GM12878 (cell line): ENCODE data around the gene LRCH3.

Experiments
- CHD1 ChIP-seq: IDR thresholded peaks from 2 replicates; pipeline ENCODE4 v1.6.1; 2012; ENCODE audit warnings: low read depth, low read length, improper control_type of control experiment
- CTCF ChIP-seq, 3 experiments: IDR thresholded peaks in 2 of 3; conservative IDR thresholded peaks in 1 of 3; 2 replicates each; pipeline ENCODE4 v1.5.1; 2011; ENCODE audit warnings: low read depth in 3 of 3, low read length in 3 of 3, mild to moderate bottlenecking in 3 of 3, control low read depth in 2 of 3, moderate library complexity in 2 of 3, inconsistent platforms in 1 of 3, mixed read lengths in 1 of 3; ENCODE audit not compliant: control insufficient read depth in 2 of 3, insufficient read depth in 1 of 3; ENCODE audit errors: extremely low read depth in 1 of 3
- ELK1 ChIP-seq: IDR thresholded peaks from 2 replicates; pipeline ENCODE4 v1.6.1; 2012; ENCODE audit warnings: low read depth, low read length, improper control_type of control experiment
- EP300 ChIP-seq, 2 experiments: fragments of 150-350 bp in 1 of 2; IDR thresholded peaks; 2 replicates each; pipeline ENCODE4 v1.6.1; 2011 to 2012; ENCODE audit warnings: low read depth in 2 of 2, low read length in 2 of 2, borderline replicate concordance in 1 of 2, improper control_type of control experiment in 1 of 2, inconsistent platforms in 1 of 2; ENCODE audit not compliant: control insufficient read depth in 1 of 2
- KDM1A ChIP-seq: fragments of 200-600 bp; sonication (generic); IDR thresholded peaks from 2 replicates; pipeline ENCODE4 v1.6.1; 2016; ENCODE audit warnings: borderline replicate concordance
- MYC ChIP-seq: IDR thresholded peaks from 2 replicates; pipeline ENCODE4 v1.6.1; 2011; ENCODE audit warnings: mild to moderate bottlenecking, low read length, moderate library complexity, inconsistent platforms; ENCODE audit not compliant: insufficient read depth, insufficient replicate concordance, insufficient read length, severe bottlenecking
- RBBP5 ChIP-seq: fragments of 200-600 bp; sonication (generic); conservative IDR thresholded peaks from 2 replicates; pipeline ENCODE4 v1.6.1; 2016
- RCOR1 ChIP-seq: conservative IDR thresholded peaks from 2 replicates; pipeline ENCODE4 v1.6.1; 2012; ENCODE audit warnings: low read depth, low read length, improper control_type of control experiment
- RELA ChIP-seq: fragments of 450-650 bp; IDR thresholded peaks from 2 replicates; pipeline ENCODE4 v1.8.0; 2014; ENCODE audit warnings: borderline replicate concordance; ENCODE audit not compliant: partially characterized antibody
- YY1 ChIP-seq: IDR thresholded peaks from 2 replicates; pipeline ENCODE4 v1.6.1; 2011; ENCODE audit warnings: low read depth, mild to moderate bottlenecking, low read length

GRCh38 chr3:197882586-197882985 lies 91.5 kb downstream of the LRCH3 start:
- TF ChIP-seq RCOR1: no peak
- no peak for TF ChIP-seq RELA
- no peak for TF ChIP-seq CTCF (IDR thresholded peaks at IDR 0.05 in 2 of 3, conservative IDR thresholded peaks at IDR 0.05 in 1 of 3; ENCODE audit: control insufficient read depth in 2 of 3, extremely low read depth in 1 of 3, insufficient read depth in 1 of 3, low read depth in 3 of 3, low read length in 3 of 3)
- no peak for TF ChIP-seq EP300 (IDR thresholded peaks at IDR 0.05; ENCODE audit: borderline replicate concordance in 1 of 2, control insufficient read depth in 1 of 2, low read depth in 2 of 2, low read length in 2 of 2)
- TF ChIP-seq RBBP5: no peak
- no peak for TF ChIP-seq MYC
- no peak for TF ChIP-seq CHD1
- TF ChIP-seq KDM1A: no peak
- no peak for TF ChIP-seq YY1
- no peak for TF ChIP-seq ELK1
